ENCODE data around the gene TRAPPC2L.

TRAPPC2L gene

DNA sequence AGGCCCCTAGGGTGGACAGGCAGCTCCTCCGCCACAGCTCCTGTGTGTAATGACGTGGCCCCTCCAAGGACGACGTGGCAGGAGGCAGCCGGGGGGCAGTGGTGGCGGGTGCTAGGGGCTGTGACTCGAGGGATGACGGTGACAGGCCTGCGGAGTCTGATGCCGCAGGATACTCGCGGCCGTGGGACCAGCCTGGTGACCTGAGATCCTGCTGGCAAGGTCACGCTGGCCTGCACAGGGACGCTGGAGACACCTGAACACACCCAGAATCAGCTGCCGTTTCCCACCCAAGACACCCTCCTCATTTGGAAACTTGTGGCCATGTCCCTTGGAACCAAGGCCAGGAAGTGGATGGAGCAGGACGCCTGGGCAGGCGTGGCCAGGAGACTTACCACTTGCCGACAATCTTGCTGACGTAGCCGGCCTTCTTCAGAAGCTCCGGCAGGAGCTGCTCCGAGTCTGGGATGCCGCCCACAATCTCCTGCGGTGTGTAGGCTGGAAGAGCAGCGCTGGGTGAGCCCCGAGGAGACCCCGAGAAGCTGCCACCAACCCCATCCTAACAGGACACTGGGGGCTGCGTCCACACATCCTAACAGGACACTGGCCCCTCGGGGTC lies 16.2 kb upstream of the TRAPPC2L start:
- no peaks in the 10 kb centered on the region for H3K4me1 ChIP-seq (ENCODE audit: control insufficient read depth, insufficient read depth, low read length)
- no peaks in the 10 kb centered on the region for H3K27me3 ChIP-seq (ENCODE audit: control insufficient read depth, insufficient read depth, low read length)
- no peaks in the 10 kb centered on the region for H3K9me3 ChIP-seq (ENCODE audit: control insufficient read depth, insufficient read depth, low read depth, low read length)
- H3K36me3 ChIP-seq (ENCODE audit: control insufficient read depth, insufficient read depth, low read length): peaks cover 17% of the 10 kb centered on the region
- no peak overlapping the region for H3K27ac ChIP-seq (ENCODE audit: low read depth, low read length)
- H3K9ac ChIP-seq (ENCODE audit: low read length): no peak overlapping the region
- no peak overlapping the region for H3K4me3 ChIP-seq (ENCODE audit: low read depth, low read length)

GRCh38 chr16:88841521-88842307 lies 15.2 kb upstream of the TRAPPC2L start:
- H3K4me1 ChIP-seq (ENCODE audit: control insufficient read depth, insufficient read depth, low read length): no peaks in the 10 kb centered on the region
- no peak overlapping the region for H3K4me3 ChIP-seq (ENCODE audit: low read depth, low read length)
- H3K36me3 ChIP-seq (ENCODE audit: control insufficient read depth, insufficient read depth, low read length): peaks cover 17% of the 10 kb centered on the region
- H3K9ac ChIP-seq (ENCODE audit: low read length): no peak overlapping the region
- H3K9me3 ChIP-seq (ENCODE audit: control insufficient read depth, insufficient read depth, low read depth, low read length): no peaks in the 10 kb centered on the region
- no peaks in the 10 kb centered on the region for H3K27me3 ChIP-seq (ENCODE audit: control insufficient read depth, insufficient read depth, low read length)
- no peak overlapping the region for H3K27ac ChIP-seq (ENCODE audit: low read depth, low read length)

DNA sequence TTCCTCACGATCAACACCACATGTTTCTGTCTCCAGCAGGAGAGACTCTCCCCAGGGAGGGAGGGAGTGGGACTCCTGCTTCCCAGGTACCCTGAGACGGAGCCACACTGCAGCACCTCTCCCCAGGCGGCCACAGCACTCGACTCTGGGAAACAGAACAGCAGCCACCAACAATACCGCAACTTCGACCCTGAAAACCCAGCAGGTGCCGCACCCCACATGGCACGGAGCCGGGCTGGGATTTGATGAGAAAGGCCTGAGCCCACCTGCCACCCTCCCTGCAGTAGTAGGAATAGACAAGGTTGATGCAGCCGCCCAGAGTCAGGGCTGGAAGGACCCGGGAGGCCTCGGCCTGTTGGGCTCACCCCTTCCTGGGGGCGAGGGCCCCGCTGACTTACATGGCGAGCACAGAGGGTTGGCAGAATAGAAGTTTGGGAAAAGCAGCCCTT lies 14.6 kb upstream of the TRAPPC2L start:
- Histone ChIP-seq H3K9me3 (ENCODE audit: control insufficient read depth, insufficient read depth, low read depth, low read length) (no peaks in the 10 kb centered on the region), H3K36me3 (ENCODE audit: control insufficient read depth, insufficient read depth, low read length) (peaks cover 17% of the 10 kb centered on the region), H3K4me3 (ENCODE audit: low read depth, low read length) (no peak overlapping the region), H3K27me3 (ENCODE audit: control insufficient read depth, insufficient read depth, low read length) (no peaks in the 10 kb centered on the region), H3K4me1 (ENCODE audit: control insufficient read depth, insufficient read depth, low read length) (no peaks in the 10 kb centered on the region), H3K9ac (ENCODE audit: low read length) (no peak overlapping the region), H3K27ac (ENCODE audit: low read depth, low read length) (no peak overlapping the region)

GRCh38 chr16:88842806-88843205 lies 14.1 kb upstream of the TRAPPC2L start:
- H3K9me3 ChIP-seq (ENCODE audit: control insufficient read depth, insufficient read depth, low read depth, low read length): no peaks in the 10 kb centered on the region
- H3K4me3 ChIP-seq (ENCODE audit: low read depth, low read length): no peak overlapping the region
- H3K9ac ChIP-seq (ENCODE audit: low read length): no peak overlapping the region
- H3K4me1 ChIP-seq (ENCODE audit: control insufficient read depth, insufficient read depth, low read length): no peaks in the 10 kb centered on the region
- H3K27ac ChIP-seq (ENCODE audit: low read depth, low read length): no peak overlapping the region
- H3K36me3 ChIP-seq (ENCODE audit: control insufficient read depth, insufficient read depth, low read length): peaks cover 17% of the 10 kb centered on the region
- H3K27me3 ChIP-seq (ENCODE audit: control insufficient read depth, insufficient read depth, low read length): no peaks in the 10 kb centered on the region

DNA sequence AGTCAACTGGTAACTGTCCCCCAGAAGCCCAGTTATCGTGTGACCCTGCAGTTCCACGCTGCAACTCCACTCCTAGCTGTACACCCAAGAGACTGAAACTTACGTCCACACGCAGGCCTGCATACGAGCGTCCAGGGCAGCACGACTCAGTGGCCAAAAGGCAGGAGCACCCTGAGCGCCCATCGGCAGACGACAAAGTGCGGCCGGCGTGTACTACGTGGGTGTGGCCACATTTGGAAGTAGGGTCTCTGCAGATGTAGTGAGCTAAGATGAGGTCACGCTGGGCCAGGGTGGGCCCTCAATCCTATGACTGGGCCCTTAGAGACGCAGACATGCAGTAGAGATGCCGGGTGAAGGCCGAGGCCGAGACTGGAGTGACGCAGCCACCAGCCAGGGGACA lies 13.7 kb upstream of the TRAPPC2L start:
- no peak overlapping the region for H3K9ac ChIP-seq (ENCODE audit: low read length)
- no peak overlapping the region for H3K4me3 ChIP-seq (ENCODE audit: low read depth, low read length)
- no peaks in the 10 kb centered on the region for H3K9me3 ChIP-seq (ENCODE audit: control insufficient read depth, insufficient read depth, low read depth, low read length)
- no peaks in the 10 kb centered on the region for H3K27me3 ChIP-seq (ENCODE audit: control insufficient read depth, insufficient read depth, low read length)
- no peaks in the 10 kb centered on the region for H3K4me1 ChIP-seq (ENCODE audit: control insufficient read depth, insufficient read depth, low read length)
- H3K36me3 ChIP-seq (ENCODE audit: control insufficient read depth, insufficient read depth, low read length): peaks cover 17% of the 10 kb centered on the region
- no peak overlapping the region for H3K27ac ChIP-seq (ENCODE audit: low read depth, low read length)

DNA sequence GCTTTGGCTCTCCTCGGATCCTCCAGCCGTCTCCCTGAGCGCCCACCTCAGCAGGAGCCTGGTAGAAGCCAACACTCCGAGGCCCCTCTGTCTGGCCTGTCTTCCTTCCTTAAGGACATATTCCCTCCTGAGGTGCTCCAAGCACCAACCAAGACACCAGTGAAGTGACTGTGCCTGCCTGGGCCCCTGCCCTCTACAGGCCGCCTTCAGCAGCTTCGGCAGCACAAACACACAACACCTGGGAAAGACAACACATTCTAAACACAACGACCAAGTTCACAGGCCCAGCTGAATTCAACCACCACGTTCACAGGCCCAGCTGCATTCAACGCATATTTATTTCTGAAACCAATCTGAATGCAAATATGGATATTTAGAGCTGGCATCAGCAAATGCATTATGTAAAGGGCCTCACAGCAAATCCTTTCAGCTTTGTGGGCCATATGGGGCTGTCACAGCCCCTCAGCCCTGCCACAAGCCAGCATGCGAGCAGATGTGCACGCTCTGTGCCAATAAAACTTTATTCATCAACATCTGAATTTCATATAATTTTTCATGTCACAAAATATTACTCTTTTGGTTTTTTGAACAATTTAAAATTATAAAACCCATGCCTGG lies 12.4 kb upstream of the TRAPPC2L start:
- Histone ChIP-seq H3K9ac (ENCODE audit: low read length) (no peak overlapping the region), H3K4me3 (ENCODE audit: low read depth, low read length) (no peak overlapping the region), H3K36me3 (ENCODE audit: control insufficient read depth, insufficient read depth, low read length) (peaks cover 14% of the 10 kb centered on the region), H3K9me3 (ENCODE audit: control insufficient read depth, insufficient read depth, low read depth, low read length) (no peaks in the 10 kb centered on the region), H3K4me1 (ENCODE audit: control insufficient read depth, insufficient read depth, low read length) (no peaks in the 10 kb centered on the region), H3K27ac (ENCODE audit: low read depth, low read length) (no peak overlapping the region), H3K27me3 (ENCODE audit: control insufficient read depth, insufficient read depth, low read length) (no peaks in the 10 kb centered on the region)

GRCh38 chr16:88846088-88846487 lies 10.8 kb upstream of the TRAPPC2L start:
- Histone ChIP-seq H3K36me3 (ENCODE audit: control insufficient read depth, insufficient read depth, low read length) (no peaks in the 10 kb centered on the region; the same call in 1 of the 2 replicates), H3K9me3 (ENCODE audit: control insufficient read depth, insufficient read depth, low read depth, low read length) (no peaks in the 10 kb centered on the region), H3K9ac (ENCODE audit: low read length) (no peak overlapping the region), H3K27ac (ENCODE audit: low read depth, low read length) (no peak overlapping the region), H3K4me1 (ENCODE audit: control insufficient read depth, insufficient read depth, low read length) (no peaks in the 10 kb centered on the region), H3K4me3 (ENCODE audit: low read depth, low read length) (no peak overlapping the region), H3K27me3 (ENCODE audit: control insufficient read depth, insufficient read depth, low read length) (no peaks in the 10 kb centered on the region)

- Histone ChIP-seq H3K36me3 (ENCODE audit: control insufficient read depth, insufficient read depth, low read length) (no peaks in the 10 kb centered on the region; the same call in 1 of the 2 replicates), H3K9me3 (ENCODE audit: control insufficient read depth, insufficient read depth, low read depth, low read length) (no peaks in the 10 kb centered on the region; the same call in 1 of the 2 replicates), H3K27me3 (ENCODE audit: control insufficient read depth, insufficient read depth, low read length) (no peaks in the 10 kb centered on the region), H3K4me1 (ENCODE audit: control insufficient read depth, insufficient read depth, low read length) (no peaks in the 10 kb centered on the region), H3K27ac (ENCODE audit: low read depth, low read length) (no peak overlapping the region), H3K9ac (ENCODE audit: low read length) (no peak overlapping the region), H3K4me3 (ENCODE audit: low read depth, low read length) (no peak overlapping the region)
Observed at GRCh38 chr16:88847654-88848053, 9.3 kb upstream of the TRAPPC2L start.

- no peak overlapping the region for H3K9ac ChIP-seq (ENCODE audit: low read length)
- no peaks in the 10 kb centered on the region for H3K27me3 ChIP-seq (ENCODE audit: control insufficient read depth, insufficient read depth, low read length)
- no peaks in the 10 kb centered on the region; the same call in 1 of the 2 replicates for H3K36me3 ChIP-seq (ENCODE audit: control insufficient read depth, insufficient read depth, low read length)
- no peaks in the 10 kb centered on the region for H3K4me1 ChIP-seq (ENCODE audit: control insufficient read depth, insufficient read depth, low read length)
- no peak overlapping the region for H3K27ac ChIP-seq (ENCODE audit: low read depth, low read length)
- no peaks in the 10 kb centered on the region; the same call in 1 of the 2 replicates for H3K9me3 ChIP-seq (ENCODE audit: control insufficient read depth, insufficient read depth, low read depth, low read length)
- no peak overlapping the region for H3K4me3 ChIP-seq (ENCODE audit: low read depth, low read length)
Observed at GRCh38 chr16:88848557-88848956, 8.4 kb upstream of the TRAPPC2L start.

GRCh38 chr16:88850531-88851199 lies 6.3 kb upstream of the TRAPPC2L start:
- Histone ChIP-seq H3K27ac (ENCODE audit: low read depth, low read length) (no peak overlapping the region), H3K27me3 (ENCODE audit: control insufficient read depth, insufficient read depth, low read length) (no peaks in the 10 kb centered on the region), H3K9ac (ENCODE audit: low read length) (no peak overlapping the region), H3K4me3 (ENCODE audit: low read depth, low read length) (no peak overlapping the region), H3K4me1 (ENCODE audit: control insufficient read depth, insufficient read depth, low read length) (peaks cover 1% of the 10 kb centered on the region; the same call in 1 of the 2 replicates), H3K36me3 (ENCODE audit: control insufficient read depth, insufficient read depth, low read length) (no peaks in the 10 kb centered on the region; the same call in 1 of the 2 replicates), H3K9me3 (ENCODE audit: control insufficient read depth, insufficient read depth, low read depth, low read length) (no peaks in the 10 kb centered on the region; the same call in 1 of the 2 replicates)

Data from HUES6 (cell line).